ENCODE measurements around the gene MT1B. TPM values are rescaled to one million over a fixed set of nuclear protein-coding genes. Genes with fewer than 3 reads are reported as not detected.
A peak's percentile ranks its signal among the peaks of the same experiment; 100 is the strongest.

Gene MT1B
- total RNA-seq, 1 donor from 2014 or later: not detected

- Histone ChIP-seq H3K27me3 (ENCODE audit: control insufficient read depth in 3 of 3, insufficient read depth in 3 of 3, low read length in 3 of 3) (peaks cover 0 to 7% (median 3%) of the 10 kb centered on the region in 3 donors), H3K36me3 (ENCODE audit: control insufficient read depth in 3 of 3, insufficient read depth in 3 of 3, low read length in 3 of 3) (no peaks in the 10 kb centered on the region), H3K9me3 (ENCODE audit: control insufficient read depth in 3 of 3, low read length in 3 of 3) (no peaks in the 10 kb centered on the region), H3K9ac (ENCODE audit: low read depth in 1 of 3, low read length in 3 of 3) (peak overlapping the region in 1 of 3 donors; percentile 40), H3K4me1 (ENCODE audit: control insufficient read depth in 3 of 3, insufficient read depth in 3 of 3, low read length in 3 of 3) (peaks cover 32 to 50% (median 49%) of the 10 kb centered on the region in 3 donors), H3K27ac (ENCODE audit: low read depth, low read length) (peak overlapping the region; percentile 52), H3K4me3 (ENCODE audit: low read length in 3 of 3) (no peak overlapping the region)
These were observed 23.0 kb upstream of the MT1B start for GRCh38 chr16:56628486-56629350.

- Histone ChIP-seq H3K9me3 (ENCODE audit: control insufficient read depth in 3 of 3, low read length in 3 of 3) (no peaks in the 10 kb centered on the region), H3K27ac (ENCODE audit: low read depth, low read length) (peak overlapping the region; percentile 52), H3K36me3 (ENCODE audit: control insufficient read depth in 3 of 3, insufficient read depth in 3 of 3, low read length in 3 of 3) (no peaks in the 10 kb centered on the region), H3K4me1 (ENCODE audit: control insufficient read depth in 3 of 3, insufficient read depth in 3 of 3, low read length in 3 of 3) (peaks cover 32 to 50% (median 49%) of the 10 kb centered on the region in 3 donors), H3K27me3 (ENCODE audit: control insufficient read depth in 3 of 3, insufficient read depth in 3 of 3, low read length in 3 of 3) (peaks cover 0 to 7% (median 3%) of the 10 kb centered on the region in 3 donors), H3K9ac (ENCODE audit: low read depth in 1 of 3, low read length in 3 of 3) (peak overlapping the region in 2 of 3 donors; percentile 26 to 30), H3K4me3 (ENCODE audit: low read length in 3 of 3) (no peak overlapping the region)
These were observed 22.2 kb upstream of the MT1B start for GRCh38 chr16:56629531-56629930.

GRCh38 chr16:56630134-56630533, 21.6 kb upstream of the MT1B start:
- H3K36me3 ChIP-seq (ENCODE audit: control insufficient read depth in 3 of 3, insufficient read depth in 3 of 3, low read length in 3 of 3): no peaks in the 10 kb centered on the region
- no peaks in the 10 kb centered on the region for H3K9me3 ChIP-seq (ENCODE audit: control insufficient read depth in 3 of 3, low read length in 3 of 3)
- H3K4me3 ChIP-seq (ENCODE audit: low read length in 3 of 3): no peak overlapping the region
- no peak overlapping the region for H3K27ac ChIP-seq (ENCODE audit: low read depth, low read length)
- H3K4me1 ChIP-seq (ENCODE audit: control insufficient read depth in 3 of 3, insufficient read depth in 3 of 3, low read length in 3 of 3): peaks cover 32 to 45% (median 44%) of the 10 kb centered on the region in 3 donors
- no peak overlapping the region for H3K9ac ChIP-seq (ENCODE audit: low read depth in 1 of 3, low read length in 3 of 3)
- peaks cover 2 to 8% (median 7%) of the 10 kb centered on the region in 3 donors for H3K27me3 ChIP-seq (ENCODE audit: control insufficient read depth in 3 of 3, insufficient read depth in 3 of 3, low read length in 3 of 3)

GRCh38 chr16:56631197-56631596, 20.5 kb upstream of the MT1B start:
- no peaks in the 10 kb centered on the region for H3K9me3 ChIP-seq (ENCODE audit: control insufficient read depth in 3 of 3, low read length in 3 of 3)
- H3K9ac ChIP-seq (ENCODE audit: low read depth in 1 of 3, low read length in 3 of 3): no peak overlapping the region
- H3K27ac ChIP-seq (ENCODE audit: low read depth, low read length): peak overlapping the region; percentile 42
- no peak overlapping the region for H3K4me3 ChIP-seq (ENCODE audit: low read length in 3 of 3)
- H3K4me1 ChIP-seq (ENCODE audit: control insufficient read depth in 3 of 3, insufficient read depth in 3 of 3, low read length in 3 of 3): peaks cover 26 to 39% (median 36%) of the 10 kb centered on the region in 3 donors
- H3K27me3 ChIP-seq (ENCODE audit: control insufficient read depth in 3 of 3, insufficient read depth in 3 of 3, low read length in 3 of 3): peaks cover 7 to 17% (median 8%) of the 10 kb centered on the region in 3 donors
- no peaks in the 10 kb centered on the region for H3K36me3 ChIP-seq (ENCODE audit: control insufficient read depth in 3 of 3, insufficient read depth in 3 of 3, low read length in 3 of 3)

- Histone ChIP-seq H3K36me3 (ENCODE audit: control insufficient read depth in 3 of 3, insufficient read depth in 3 of 3, low read length in 3 of 3) (no peaks in the 10 kb centered on the region), H3K9ac (ENCODE audit: low read depth in 1 of 3, low read length in 3 of 3) (peak overlapping the region; percentile 54 to 77 (median 67)), H3K9me3 (ENCODE audit: control insufficient read depth in 3 of 3, low read length in 3 of 3) (no peaks in the 10 kb centered on the region), H3K4me1 (ENCODE audit: control insufficient read depth in 3 of 3, insufficient read depth in 3 of 3, low read length in 3 of 3) (peaks cover 23 to 34% (median 30%) of the 10 kb centered on the region in 3 donors), H3K4me3 (ENCODE audit: low read length in 3 of 3) (peak overlapping the region; percentile 54 to 69 (median 67)), H3K27ac (ENCODE audit: low read depth, low read length) (peak overlapping the region; percentile 42), H3K27me3 (ENCODE audit: control insufficient read depth in 3 of 3, insufficient read depth in 3 of 3, low read length in 3 of 3) (peaks cover 7 to 17% (median 13%) of the 10 kb centered on the region in 3 donors)
These were observed 19.9 kb upstream of the MT1B start for GRCh38 chr16:56631832-56632155.

GRCh38 chr16:56632156-56632847, 19.4 kb upstream of the MT1B start, which contains the start of gene MT1M:
MT1M (plus strand) TSS chr16:56632659; CDS start chr16:56632732, 73 bp downstream.
- H3K36me3 ChIP-seq (ENCODE audit: control insufficient read depth in 3 of 3, insufficient read depth in 3 of 3, low read length in 3 of 3): no peaks in the 10 kb centered on the region
- H3K27me3 ChIP-seq (ENCODE audit: control insufficient read depth in 3 of 3, insufficient read depth in 3 of 3, low read length in 3 of 3): peaks cover 7 to 17% (median 13%) of the 10 kb centered on the region in 3 donors
- peak within 1 kb of the TSS; percentile 54 to 69 (median 67) for H3K4me3 ChIP-seq (ENCODE audit: low read length in 3 of 3)
- H3K9me3 ChIP-seq (ENCODE audit: control insufficient read depth in 3 of 3, low read length in 3 of 3): no peaks in the 10 kb centered on the region
- peak within 1 kb of the TSS; percentile 42 for H3K27ac ChIP-seq (ENCODE audit: low read depth, low read length)
- peak within 1 kb of the TSS; percentile 54 to 77 (median 67) for H3K9ac ChIP-seq (ENCODE audit: low read depth in 1 of 3, low read length in 3 of 3)
- H3K4me1 ChIP-seq (ENCODE audit: control insufficient read depth in 3 of 3, insufficient read depth in 3 of 3, low read length in 3 of 3): peaks cover 18 to 29% (median 26%) of the 10 kb centered on the region in 3 donors

GRCh38 chr16:56632848-56633365, 18.8 kb upstream of the MT1B start:
- Histone ChIP-seq H3K36me3 (ENCODE audit: control insufficient read depth in 3 of 3, insufficient read depth in 3 of 3, low read length in 3 of 3) (no peaks in the 10 kb centered on the region), H3K27me3 (ENCODE audit: control insufficient read depth in 3 of 3, insufficient read depth in 3 of 3, low read length in 3 of 3) (peaks cover 10 to 19% (median 15%) of the 10 kb centered on the region in 3 donors), H3K4me3 (ENCODE audit: low read length in 3 of 3) (peak overlapping the region; percentile 54 to 69 (median 67)), H3K9me3 (ENCODE audit: control insufficient read depth in 3 of 3, low read length in 3 of 3) (no peaks in the 10 kb centered on the region), H3K9ac (ENCODE audit: low read depth in 1 of 3, low read length in 3 of 3) (peak overlapping the region; percentile 52 to 77 (median 67)), H3K4me1 (ENCODE audit: control insufficient read depth in 3 of 3, insufficient read depth in 3 of 3, low read length in 3 of 3) (peaks cover 21 to 29% (median 25%) of the 10 kb centered on the region in 3 donors), H3K27ac (ENCODE audit: low read depth, low read length) (peak overlapping the region; percentile 42)

- Histone ChIP-seq H3K4me3 (ENCODE audit: low read length in 3 of 3) (peak overlapping the region in 1 of 3 donors; percentile 54), H3K4me1 (ENCODE audit: control insufficient read depth in 3 of 3, insufficient read depth in 3 of 3, low read length in 3 of 3) (peaks cover 27 to 34% (median 27%) of the 10 kb centered on the region in 3 donors), H3K27me3 (ENCODE audit: control insufficient read depth in 3 of 3, insufficient read depth in 3 of 3, low read length in 3 of 3) (peaks cover 15 to 24% (median 18%) of the 10 kb centered on the region in 3 donors), H3K9me3 (ENCODE audit: control insufficient read depth in 3 of 3, low read length in 3 of 3) (no peaks in the 10 kb centered on the region), H3K9ac (ENCODE audit: low read depth in 1 of 3, low read length in 3 of 3) (no peak overlapping the region), H3K27ac (ENCODE audit: low read depth, low read length) (no peak overlapping the region), H3K36me3 (ENCODE audit: control insufficient read depth in 3 of 3, insufficient read depth in 3 of 3, low read length in 3 of 3) (no peaks in the 10 kb centered on the region)
These were observed 18.2 kb upstream of the MT1B start for GRCh38 chr16:56633535-56633934.

- H3K9me3 ChIP-seq (ENCODE audit: control insufficient read depth in 3 of 3, low read length in 3 of 3): no peaks in the 10 kb centered on the region
- H3K4me1 ChIP-seq (ENCODE audit: control insufficient read depth in 3 of 3, insufficient read depth in 3 of 3, low read length in 3 of 3): peaks cover 19 to 27% (median 26%) of the 10 kb centered on the region in 3 donors
- H3K36me3 ChIP-seq (ENCODE audit: control insufficient read depth in 3 of 3, insufficient read depth in 3 of 3, low read length in 3 of 3): no peaks in the 10 kb centered on the region
- peaks cover 18 to 38% (median 25%) of the 10 kb centered on the region in 3 donors for H3K27me3 ChIP-seq (ENCODE audit: control insufficient read depth in 3 of 3, insufficient read depth in 3 of 3, low read length in 3 of 3)
- H3K27ac ChIP-seq (ENCODE audit: low read depth, low read length): no peak overlapping the region
- no peak overlapping the region for H3K4me3 ChIP-seq (ENCODE audit: low read length in 3 of 3)
- no peak overlapping the region for H3K9ac ChIP-seq (ENCODE audit: low read depth in 1 of 3, low read length in 3 of 3)
These were observed 16.8 kb upstream of the MT1B start for GRCh38 chr16:56634715-56635440.
